Measurements from ENCODE around the gene ARL3.
"Not testable (repeated sequence)": the region's sequence is repeated elsewhere in the genome, so short reads cannot be mapped to it uniquely, and the experiment has no call there.

Gene ARL3

GRCh38 chr10:102713814-102714620 lies at the start of gene ARL3:
Gene ARL3, minus strand, starts transcription at chr10:102714397. Its CDS starts 122 bp downstream, at chr10:102714275.
- peak; percentile 96 for DNase-seq (ENCODE audit: low spot score)

GRCh38 chr10:102763037-102763607 lies 48.9 kb upstream of the ARL3 start:
- DNase-seq (ENCODE audit: low spot score) = no peak

- no peak for DNase-seq (ENCODE audit: low spot score)
Measured at GRCh38 chr10:102762401-102763015, 48.3 kb upstream of the ARL3 start.

GRCh38 chr10:102761981-102762380 lies 47.8 kb upstream of the ARL3 start:
- no peak for DNase-seq (ENCODE audit: low spot score)

GRCh38 chr10:102759497-102760210 lies 45.5 kb upstream of the ARL3 start:
- no peak for DNase-seq (ENCODE audit: low spot score)

- not testable (repeated sequence) for DNase-seq (ENCODE audit: low spot score)
Measured at GRCh38 chr10:102758933-102759262, 44.7 kb upstream of the ARL3 start.

- no peak for DNase-seq (ENCODE audit: low spot score)
Measured at GRCh38 chr10:102758240-102758932, 44.2 kb upstream of the ARL3 start.

GRCh38 chr10:102757323-102757722 lies 43.1 kb upstream of the ARL3 start:
- no peak for DNase-seq (ENCODE audit: low spot score)

GRCh38 chr10:102753718-102754117 lies 39.5 kb upstream of the ARL3 start:
- no peak for DNase-seq (ENCODE audit: low spot score)

- peak; percentile 26 for DNase-seq (ENCODE audit: low spot score)
Measured at GRCh38 chr10:102752934-102753664, 38.9 kb upstream of the ARL3 start.

GRCh38 chr10:102752266-102752930 lies 38.2 kb upstream of the ARL3 start:
- no peak for DNase-seq (ENCODE audit: low spot score)

GRCh38 chr10:102745157-102745556 lies 31.0 kb upstream of the ARL3 start:
- no peak for DNase-seq (ENCODE audit: low spot score)

GRCh38 chr10:102744374-102745051 lies 30.3 kb upstream of the ARL3 start:
- DNase-seq (ENCODE audit: low spot score) = no peak

- DNase-seq (ENCODE audit: low spot score) = peak; percentile 99
Measured at GRCh38 chr10:102743588-102744373, 29.6 kb upstream of the ARL3 start, which contains the start of gene WBP1L. Gene WBP1L, plus strand, starts transcription at chr10:102743948. Its CDS starts 106 bp downstream, at chr10:102744054.

GRCh38 chr10:102743078-102743587 lies 28.9 kb upstream of the ARL3 start:
- DNase-seq (ENCODE audit: low spot score) = no peak

GRCh38 chr10:102742313-102742712 lies 28.1 kb upstream of the ARL3 start:
- not testable (repeated sequence) for DNase-seq (ENCODE audit: low spot score)

GRCh38 chr10:102741726-102742237 lies 27.6 kb upstream of the ARL3 start:
- no peak for DNase-seq (ENCODE audit: low spot score)

- no peak for DNase-seq (ENCODE audit: low spot score)
Measured at GRCh38 chr10:102740229-102740628, 26.0 kb upstream of the ARL3 start.

GRCh38 chr10:102738692-102739121 lies 24.5 kb upstream of the ARL3 start:
- no peak for DNase-seq (ENCODE audit: low spot score)
